GM13976 (cell line): ENCODE measurements around the gene GNG8.
A peak's percentile ranks its signal among the peaks of the same experiment; 100 is the strongest.

Experiments
- DNase-seq: peaks from one replicate; pipeline ENCODE4 v3.0.0; 2012; ENCODE audit warnings: low spot score
- CTCF ChIP-seq: IDR thresholded peaks from 2 replicates; pipeline ENCODE4 v1.5.1; 2012; ENCODE audit warnings: borderline replicate concordance, mild to moderate bottlenecking; ENCODE audit not compliant: insufficient read depth; ENCODE audit errors: extremely low read depth, missing control alignments, control extremely low read depth
- in situ Hi-C: fragments of 300-500 bp; cut with MboI; formaldehyde crosslinking; loops from one replicate; pipeline ENCODE4 v1.12.0; 2022; ENCODE audit warnings: low sequenced_read_pairs, mixed read lengths, inconsistent platforms; ENCODE audit not compliant: unreplicated experiment

Gene GNG8

GRCh38 chr19:46648060-46648960 is 12.3 kb upstream of the GNG8 start:
- in situ Hi-C loops, result no loop called here
- TF ChIP-seq CTCF, result no peak
- peak; percentile 67 for DNase-seq

- TF ChIP-seq CTCF, result no peak
- in situ Hi-C loops, result no loop called here
- no peak for DNase-seq
These were observed 10.4 kb upstream of the GNG8 start for GRCh38 chr19:46646402-46646801.

GRCh38 chr19:46644720-46645119 is 8.7 kb upstream of the GNG8 start:
- TF ChIP-seq CTCF, result no peak
- in situ Hi-C loops, result no loop called here
- no peak for DNase-seq

GRCh38 chr19:46640656-46641055 is 4.7 kb upstream of the GNG8 start:
- no peak for TF ChIP-seq CTCF
- no peak for DNase-seq
- in situ Hi-C loops, result no loop called here

GRCh38 chr19:46639358-46640182 is 3.6 kb upstream of the GNG8 start:
- peak; percentile 58 for DNase-seq
- in situ Hi-C loops, result no loop called here
- TF ChIP-seq CTCF, result no peak

- DNase-seq, result no peak
- TF ChIP-seq CTCF, result no peak
- in situ Hi-C loops, result no loop called here
These were observed 1.2 kb upstream of the GNG8 start for GRCh38 chr19:46637224-46637623.
